Measurements from ENCODE around the gene KIRREL2. TPM values are rescaled to one million over a fixed set of nuclear protein-coding genes. Genes with fewer than 3 reads are reported as not detected.

KIRREL2 gene
- polyA plus RNA-seq, 4 donors, result 0.10 to 0.62 TPM; not detected in 2

- H3K4me1 ChIP-seq (ENCODE audit: control insufficient read depth in 3 of 3, insufficient read depth in 2 of 3, low read depth in 1 of 3, low read length in 2 of 3), result peaks cover 0 to 10% (median 0%) of the 10 kb centered on the region in 3 donors
- H3K27me3 ChIP-seq (ENCODE audit: control insufficient read depth in 3 of 3, insufficient read depth in 3 of 3, low read length in 3 of 3), result peaks cover 0 to 44% (median 18%) of the 10 kb centered on the region in 3 donors
- H3K36me3 ChIP-seq (ENCODE audit: control insufficient read depth in 3 of 3, insufficient read depth in 2 of 3, low read depth in 1 of 3, low read length in 3 of 3), result no peaks in the 10 kb centered on the region
- no peak overlapping the region for H3K4me3 ChIP-seq (ENCODE audit: low read depth in 1 of 3, low read length in 3 of 3)
- no peak overlapping the region for H3K27ac ChIP-seq (ENCODE audit: low read depth in 1 of 3, low read length in 2 of 3)
- WGBS, 3 donors, result 83 to 85% (median 85%) methylated on average over 7 to 8 of the region's 8 CpGs
- DNase-seq, result no peak
- FAIRE-seq, result no peak
- peaks cover 0 to 3% of the 10 kb centered on the region in 2 donors for H3K9me3 ChIP-seq (ENCODE audit: control insufficient read depth in 2 of 2, insufficient read depth in 1 of 2, low read depth in 1 of 2, low read length in 1 of 2)
These were observed 8.2 kb upstream of the KIRREL2 start for GRCh38 chr19:35848486-35848885.

GRCh38 chr19:35848919-35849505 lies 7.7 kb upstream of the KIRREL2 start:
- Histone ChIP-seq H3K36me3 (ENCODE audit: control insufficient read depth in 3 of 3, insufficient read depth in 2 of 3, low read depth in 1 of 3, low read length in 3 of 3) (no peaks in the 10 kb centered on the region), H3K27me3 (ENCODE audit: control insufficient read depth in 3 of 3, insufficient read depth in 3 of 3, low read length in 3 of 3) (peaks cover 0 to 39% (median 17%) of the 10 kb centered on the region in 3 donors), H3K4me1 (ENCODE audit: control insufficient read depth in 3 of 3, insufficient read depth in 2 of 3, low read depth in 1 of 3, low read length in 2 of 3) (peaks cover 0 to 9% (median 0%) of the 10 kb centered on the region in 3 donors), H3K27ac (ENCODE audit: low read depth in 1 of 3, low read length in 2 of 3) (no peak overlapping the region), H3K4me3 (ENCODE audit: low read depth in 1 of 3, low read length in 3 of 3) (no peak overlapping the region), H3K9me3 (ENCODE audit: control insufficient read depth in 2 of 2, insufficient read depth in 1 of 2, low read depth in 1 of 2, low read length in 1 of 2) (no peaks in the 10 kb centered on the region)
- no peak for DNase-seq
- no peak for FAIRE-seq
- WGBS, 3 donors, result 92 to 96% (median 94%) methylated on average over 13 to 18 of the region's 18 CpGs

- DNase-seq (peak in 1 of 2 donors; percentile 38), FAIRE-seq (no peak)
- Histone ChIP-seq H3K27me3 (ENCODE audit: control insufficient read depth in 3 of 3, insufficient read depth in 3 of 3, low read length in 3 of 3) (peaks cover 0 to 38% (median 8%) of the 10 kb centered on the region in 3 donors), H3K9me3 (ENCODE audit: control insufficient read depth in 2 of 2, insufficient read depth in 1 of 2, low read depth in 1 of 2, low read length in 1 of 2) (no peaks in the 10 kb centered on the region), H3K4me3 (ENCODE audit: low read depth in 1 of 3, low read length in 3 of 3) (peak overlapping the region in 1 of 3 donors; percentile 28), H3K36me3 (ENCODE audit: control insufficient read depth in 3 of 3, insufficient read depth in 2 of 3, low read depth in 1 of 3, low read length in 3 of 3) (no peaks in the 10 kb centered on the region), H3K4me1 (ENCODE audit: control insufficient read depth in 3 of 3, insufficient read depth in 2 of 3, low read depth in 1 of 3, low read length in 2 of 3) (peaks cover 0 to 7% (median 0%) of the 10 kb centered on the region in 3 donors), H3K27ac (ENCODE audit: low read depth in 1 of 3, low read length in 2 of 3) (no peak overlapping the region)
- WGBS, 3 donors, result 44 to 47% (median 44%) methylated on average over 32 of the region's 32 CpGs
These were observed 5.3 kb upstream of the KIRREL2 start for GRCh38 chr19:35851213-35852028.

GRCh38 chr19:35852029-35852780 lies 4.5 kb upstream of the KIRREL2 start, which contains the start of gene NPHS1:
Gene NPHS1, minus strand, starts transcription at chr19:35852504. Its CDS starts 667 bp downstream, at chr19:35851837.
- H3K4me1 ChIP-seq (ENCODE audit: control insufficient read depth in 3 of 3, insufficient read depth in 2 of 3, low read depth in 1 of 3, low read length in 2 of 3), result peaks cover 0 to 9% (median 4%) of the 10 kb centered on the region in 3 donors
- WGBS, 3 donors, result 52 to 61% (median 60%) methylated on average over 9 of the region's 9 CpGs
- H3K4me3 ChIP-seq (ENCODE audit: low read depth in 1 of 3, low read length in 3 of 3), result peak within 1 kb of the TSS in 1 of 3 donors; percentile 28
- H3K36me3 ChIP-seq (ENCODE audit: control insufficient read depth in 3 of 3, insufficient read depth in 2 of 3, low read depth in 1 of 3, low read length in 3 of 3), result no peaks in the 10 kb centered on the region
- FAIRE-seq, result no peak
- peaks cover 3 to 46% (median 12%) of the 10 kb centered on the region in 3 donors for H3K27me3 ChIP-seq (ENCODE audit: control insufficient read depth in 3 of 3, insufficient read depth in 3 of 3, low read length in 3 of 3)
- DNase-seq, result peak in 1 of 2 donors; percentile 32
- H3K9me3 ChIP-seq (ENCODE audit: control insufficient read depth in 2 of 2, insufficient read depth in 1 of 2, low read depth in 1 of 2, low read length in 1 of 2), result no peaks in the 10 kb centered on the region
- H3K27ac ChIP-seq (ENCODE audit: low read depth in 1 of 3, low read length in 2 of 3), result no peak within 1 kb of the TSS

GRCh38 chr19:35853038-35853756 lies 3.5 kb upstream of the KIRREL2 start:
- Histone ChIP-seq H3K9me3 (ENCODE audit: control insufficient read depth in 2 of 2, insufficient read depth in 1 of 2, low read depth in 1 of 2, low read length in 1 of 2) (peaks cover 0 to under 1% of the 10 kb centered on the region in 2 donors), H3K27me3 (ENCODE audit: control insufficient read depth in 3 of 3, insufficient read depth in 3 of 3, low read length in 3 of 3) (peaks cover 3 to 51% (median 14%) of the 10 kb centered on the region in 3 donors), H3K4me3 (ENCODE audit: low read depth in 1 of 3, low read length in 3 of 3) (no peak overlapping the region), H3K4me1 (ENCODE audit: control insufficient read depth in 3 of 3, insufficient read depth in 2 of 3, low read depth in 1 of 3, low read length in 2 of 3) (peaks cover 0 to 9% (median 4%) of the 10 kb centered on the region in 3 donors), H3K36me3 (ENCODE audit: control insufficient read depth in 3 of 3, insufficient read depth in 2 of 3, low read depth in 1 of 3, low read length in 3 of 3) (no peaks in the 10 kb centered on the region), H3K27ac (ENCODE audit: low read depth in 1 of 3, low read length in 2 of 3) (no peak overlapping the region)
- 22 to 61% (median 27%) methylated on average over 8 of the region's 8 CpGs for WGBS, 3 donors
- no peak for DNase-seq
- no peak for FAIRE-seq

- Histone ChIP-seq H3K9me3 (ENCODE audit: control insufficient read depth in 2 of 2, insufficient read depth in 1 of 2, low read depth in 1 of 2, low read length in 1 of 2) (peaks cover 0 to 5% of the 10 kb centered on the region in 2 donors), H3K4me1 (ENCODE audit: control insufficient read depth in 3 of 3, insufficient read depth in 2 of 3, low read depth in 1 of 3, low read length in 2 of 3) (peaks cover 0 to 9% (median 4%) of the 10 kb centered on the region in 3 donors), H3K36me3 (ENCODE audit: control insufficient read depth in 3 of 3, insufficient read depth in 2 of 3, low read depth in 1 of 3, low read length in 3 of 3) (no peaks in the 10 kb centered on the region), H3K27me3 (ENCODE audit: control insufficient read depth in 3 of 3, insufficient read depth in 3 of 3, low read length in 3 of 3) (peaks cover 3 to 80% (median 30%) of the 10 kb centered on the region in 3 donors), H3K4me3 (ENCODE audit: low read depth in 1 of 3, low read length in 3 of 3) (no peak overlapping the region), H3K27ac (ENCODE audit: low read depth in 1 of 3, low read length in 2 of 3) (no peak overlapping the region)
- DNase-seq (no peak), FAIRE-seq (no peak)
- WGBS, 3 donors, result 78 to 85% (median 81%) methylated on average over 6 of the region's 6 CpGs
These were observed 1.6 kb downstream of the KIRREL2 start for GRCh38 chr19:35858311-35858710.

GRCh38 chr19:35859414-35859813 lies 2.7 kb downstream of the KIRREL2 start:
- Histone ChIP-seq H3K4me3 (ENCODE audit: low read depth in 1 of 3, low read length in 3 of 3) (no peak overlapping the region), H3K4me1 (ENCODE audit: control insufficient read depth in 3 of 3, insufficient read depth in 2 of 3, low read depth in 1 of 3, low read length in 2 of 3) (peaks cover 0 to 9% (median 4%) of the 10 kb centered on the region in 3 donors), H3K36me3 (ENCODE audit: control insufficient read depth in 3 of 3, insufficient read depth in 2 of 3, low read depth in 1 of 3, low read length in 3 of 3) (no peaks in the 10 kb centered on the region), H3K9me3 (ENCODE audit: control insufficient read depth in 2 of 2, insufficient read depth in 1 of 2, low read depth in 1 of 2, low read length in 1 of 2) (peaks cover 0 to 5% of the 10 kb centered on the region in 2 donors), H3K27me3 (ENCODE audit: control insufficient read depth in 3 of 3, insufficient read depth in 3 of 3, low read length in 3 of 3) (peaks cover 3 to 79% (median 30%) of the 10 kb centered on the region in 3 donors), H3K27ac (ENCODE audit: low read depth in 1 of 3, low read length in 2 of 3) (no peak overlapping the region)
- DNase-seq (peak in 1 of 2 donors; percentile 25), FAIRE-seq (no peak)
- 15 to 52% (median 31%) methylated on average over 4 of the region's 4 CpGs for WGBS, 3 donors

Data from small intestine (tissue), 7 donors.